K562 (cell line): ENCODE measurements around the gene NACA2. TPM values are rescaled to one million over a fixed set of nuclear protein-coding genes. Genes with fewer than 3 reads are reported as not detected.
A peak's percentile ranks its signal among the peaks of the same experiment; 100 is the strongest.
"Not testable (repeated sequence)": the region's sequence is repeated elsewhere in the genome, so short reads cannot be mapped to it uniquely, and the experiment has no call there.

Experiments used
- ATAC-seq: fragments of 200-7000 bp; cut with Tn5 transposase; 3 replicates; pipeline ENCODE4 v1.9.1; 2020; ENCODE audit warnings: moderate library complexity
- BruUV-seq: library from RNA; stranded (reverse); fragments of 400-500 nt; replicated peaks from 2 replicates; lab custom pipeline; 2021; lab: Mats Ljungman, UMichigan
- CTCF ChIA-PET: fragments of 300-600 bp; formaldehyde crosslinking; extraction: SDS; loops from one replicate; lab custom pipeline; 2021; ENCODE audit warnings: low intra/inter-chr PET ratio; lab: Yijun Ruan, JAX
- POLR2A ChIA-PET: fragments of 300-600, 350-650 bp; sonication (Branson Sonifier 250); formaldehyde crosslinking; extraction: SDS; loops from one replicate; lab custom pipeline; 2021; ENCODE audit warnings: antibody characterized with exemption, inconsistent platforms; lab: Yijun Ruan, JAX
- DNase-seq, 4 experiments: peaks; one replicate each; pipeline versions ENCODE4 v3.0.0 to v3.0.0-alpha.2; 2011 to 2018; ENCODE audit warnings: low spot score in 3 of 4, mixed read lengths in 3 of 4; ENCODE audit errors: extremely low read depth in 1 of 4
- FAIRE-seq: peaks from 2 replicates; lab custom pipeline; 2011; peaks lifted over from hg19 to GRCh38; lab: Jason Lieb, UNC
- H2AFZ ChIP-seq: 2 replicates; pipeline ENCODE4 v1.6.0; 2011; ENCODE audit warnings: low read depth, low read length, control low read depth, inconsistent platforms
- H3K27ac ChIP-seq: fragments of 200-600 bp; 3 replicates; pipeline ENCODE4 v1.8.0; 2011; ENCODE audit warnings: low read depth, mild to moderate bottlenecking, control low read depth, inconsistent platforms, low read length, moderate library complexity, mixed read lengths; ENCODE audit errors: extremely low read depth
- H3K27me3 ChIP-seq, 2 experiments: fragments of 300-600 bp in 1 of 2; 2 replicates in 1 of 2; 3 replicates in 1 of 2; pipeline versions ENCODE4 v1.6.0 to v1.8.0; 2011; ENCODE audit warnings: inconsistent platforms in 2 of 2, low read length in 2 of 2, mild to moderate bottlenecking in 1 of 2, mixed read lengths in 1 of 2, moderate library complexity in 1 of 2; ENCODE audit not compliant: control insufficient read depth in 2 of 2, insufficient read depth in 2 of 2
- H3K36me3 ChIP-seq: fragments of 300-600 bp; 3 replicates; pipeline ENCODE4 v1.8.0; 2011; ENCODE audit warnings: mild to moderate bottlenecking, low read length, inconsistent platforms; ENCODE audit not compliant: control insufficient read depth, insufficient read depth
- H3K4me1 ChIP-seq, 2 experiments: fragments of 200-600 bp in 1 of 2; replicated peaks in 1 of 2; 2 replicates in 1 of 2; 3 replicates in 1 of 2; pipeline versions ENCODE4 v1.5.1 to v1.8.0; 2011; ENCODE audit warnings: inconsistent platforms in 2 of 2, low read length in 2 of 2, mild to moderate bottlenecking in 1 of 2, mixed read lengths in 1 of 2, moderate library complexity in 1 of 2; ENCODE audit not compliant: control insufficient read depth in 2 of 2, insufficient read depth in 2 of 2
- H3K4me2 ChIP-seq: 2 replicates; pipeline ENCODE4 v1.6.1; 2011; ENCODE audit warnings: low read length, control low read depth, inconsistent platforms, mixed read lengths; ENCODE audit not compliant: insufficient read depth
- H3K4me3 ChIP-seq: fragments of 200-600 bp; sonication (generic), shearing (Covaris generic); 2 replicates; pipeline ENCODE4 v1.5.1; 2016; ENCODE audit warnings: control low read depth, inconsistent platforms
- H3K79me2 ChIP-seq: fragments of 200-600 bp; 3 replicates; pipeline ENCODE4 v1.8.0; 2011; ENCODE audit warnings: low read length, inconsistent platforms; ENCODE audit not compliant: control insufficient read depth, insufficient read depth
- H3K9ac ChIP-seq, 2 experiments: 2 replicates each; pipeline versions ENCODE4 v1.6.0 to v1.6.1; 2011; ENCODE audit warnings: low read depth in 2 of 2, low read length in 2 of 2, control low read depth in 1 of 2, inconsistent platforms in 1 of 2, mild to moderate bottlenecking in 1 of 2, mixed read lengths in 1 of 2; ENCODE audit not compliant: insufficient read depth in 1 of 2
- H3K9me1 ChIP-seq: one replicate; pipeline ENCODE4 v1.6.0; 2011; ENCODE audit warnings: inconsistent platforms, mild to moderate bottlenecking, low read length, moderate library complexity; ENCODE audit not compliant: control insufficient read depth, insufficient read depth
- H3K9me3 ChIP-seq: replicated peaks from 2 replicates; pipeline ENCODE4 v1.5.1; 2011; ENCODE audit warnings: low read depth, low read length, inconsistent platforms; ENCODE audit not compliant: control insufficient read depth, insufficient read depth
- H4K20me1 ChIP-seq: replicated peaks from 2 replicates; pipeline ENCODE4 v1.6.1; 2011; ENCODE audit warnings: low read length, inconsistent platforms, mixed read lengths; ENCODE audit not compliant: control insufficient read depth, insufficient read depth
- ZBTB11 ChIP-seq, 3 experiments: fragments of 200-800 bp in 1 of 3; fragments of 250-450 bp in 1 of 3; fragments of 450-650 bp in 1 of 3; sonication (Bioruptor Pico) in 1 of 3; sonication (Bioruptor generic) in 1 of 3; formaldehyde crosslinking in 1 of 3; IDR thresholded peaks; 2 replicates each; pipeline versions ENCODE4 v1.6.1 to v1.8.0; 2016 to 2022; ENCODE audit warnings: mild to moderate bottlenecking in 2 of 3, missing genetic modification characterization in 2 of 3, missing compliant biosample characterization in 1 of 3, moderate library complexity in 1 of 3
- WGBS: fragments of 100-300 bp; shearing (Covaris generic); methylation state at CpG from one replicate; pipeline ENCODE4 v1.1.6; 2016; ENCODE audit warnings: low coverage, mixed read lengths; ENCODE audit not compliant: insufficient coverage; ENCODE audit errors: missing lambda C conversion rate; 5-methylcytosine and 5-hydroxymethylcytosine counted together
- in situ Hi-C: fragments of 300-500 bp; cut with MboI; formaldehyde crosslinking; loops from 4 replicates; pipeline ENCODE4 v1.15.0; 2018; ENCODE audit warnings: inconsistent platforms, mixed read lengths
- intact Hi-C: fragments of 100-400 bp; cut with micrococcal nuclease; formaldehyde crosslinking; loops from 2 replicates; pipeline ENCODE4 v1.14.2; 2022
- polyA plus RNA-seq, 8 experiments: library from polyadenylated mRNA; depleted of rRNA in 4 of 8; stranded (reverse) in 5 of 8; unstranded in 3 of 8; fragments of >200 nt; fragmentation: Nextera tagmentation in 2 of 8; fragmentation: Illumina TruSeq in 1 of 8; extraction: Ambion mirVana in 2 of 8; extraction: Trizol in 1 of 8; gene quantifications; 2 replicates each; pipeline versions ENCODE4 v1.2.1 to v1.2.3, GENCODE V29; 2011 to 2014; ENCODE audit warnings: inconsistent platforms in 1 of 8, missing spikeins in 1 of 8
- total RNA-seq, 7 experiments: library from RNA; depleted of rRNA in 6 of 7; stranded (reverse); fragments of >200 nt in 6 of 7; fragmentation: Illumina TruSeq in 2 of 7; extraction: Trizol in 2 of 7; gene quantifications; 2 replicates each; pipeline versions ENCODE4 v1.2.1 to v1.2.3, GENCODE V29; 2011 to 2021; ENCODE audit warnings: low replicate concordance in 1 of 7

The NACA2 gene
- total and polyA plus RNA-seq, 9 of the 15 experiments (the other 6 are each of a cell fraction or from before 2014, with no cell fraction given): 0.13 to 0.29 (median 0.23) TPM; not detected in 4

- H4K20me1 ChIP-seq, H3K9ac ChIP-seq, in situ Hi-C loops, DNase-seq, H3K9me3 ChIP-seq, H3K4me1 ChIP-seq, intact Hi-C loops, H3K36me3 ChIP-seq, FAIRE-seq, H3K27ac ChIP-seq, CTCF ChIA-PET, H2AFZ ChIP-seq, H3K9me1 ChIP-seq, BruUV-seq, ATAC-seq, H3K4me3 ChIP-seq, H3K79me2 ChIP-seq, POLR2A ChIA-PET, H3K4me2 ChIP-seq: not testable (repeated sequence)
- 0% methylated on average over 3 of the region's 5 CpGs for WGBS
- peaks cover 3 to 10% of the 10 kb centered on the region in 2 experiments; a peak in 3 of 5 replicates for H3K27me3 ChIP-seq
- peak in 1 of 3 experiments; percentile 96; a peak in 2 of 6 replicates for TF ChIP-seq ZBTB11 (CRISPR knock-in tag; IDR thresholded peaks at IDR 0.05)
Measured at GRCh38 chr17:61566448-61566847, 24.6 kb downstream of the NACA2 start.
